Activated CD4-positive, alpha-beta memory T cell treated with anti-CD3 and anti-CD28 coated beads for 36 hours (primary cell): ENCODE measurements around the gene TOMM7. TPM values are rescaled to one million over a fixed set of nuclear protein-coding genes. Genes with fewer than 3 reads are reported as not detected.
"Not testable (repeated sequence)": the region's sequence is repeated elsewhere in the genome, so short reads cannot be mapped to it uniquely, and the experiment has no call there.

Source experiments
- CTCF ChIA-PET: fragments of 350-600 bp; sonication (Branson Sonifier 250); formaldehyde crosslinking; loops from one replicate; lab custom pipeline; 2021; ENCODE audit warnings: antibody characterized with exemption, inconsistent platforms; lab: Charles Lee
- POLR2A ChIA-PET: fragments of 350-600 bp; sonication (Branson Sonifier 250); formaldehyde crosslinking; loops from one replicate; lab custom pipeline; 2021; ENCODE audit warnings: antibody characterized with exemption; lab: Charles Lee
- DNase-seq: peaks from one replicate; pipeline ENCODE4 v3.0.0-alpha.2; 2020
- H3K27ac Mint-ChIP-seq: one replicate; pipeline ENCODE4 v1.8.0; 2021; ENCODE audit warnings: mixed read lengths
- H3K27me3 Mint-ChIP-seq: one replicate; pipeline ENCODE4 v1.8.0; 2021; ENCODE audit warnings: mixed read lengths
- H3K36me3 Mint-ChIP-seq: one replicate; pipeline ENCODE4 v1.8.0; 2021; ENCODE audit warnings: mixed read lengths
- H3K4me1 Mint-ChIP-seq: one replicate; pipeline ENCODE4 v1.8.0; 2021; ENCODE audit warnings: low read depth, mixed read lengths
- H3K4me3 Mint-ChIP-seq: one replicate; pipeline ENCODE4 v1.8.0; 2021; ENCODE audit warnings: mild to moderate bottlenecking, mixed read lengths
- H3K9me3 Mint-ChIP-seq: one replicate; pipeline ENCODE4 v1.8.0; 2021; ENCODE audit warnings: mixed read lengths
- intact Hi-C: fragments of 100-400 bp; cut with micrococcal nuclease; formaldehyde crosslinking; loops from one replicate; pipeline ENCODE4 v1.15.1; 2023
- total RNA-seq, 2 experiments: library from RNA; stranded (reverse); gene quantifications; one replicate each; pipeline ENCODE4 v1.2.3, GENCODE V29; 2021

Gene TOMM7
- total RNA-seq, 2 experiments from 2014 or later = 277 to 279 TPM

DNA sequence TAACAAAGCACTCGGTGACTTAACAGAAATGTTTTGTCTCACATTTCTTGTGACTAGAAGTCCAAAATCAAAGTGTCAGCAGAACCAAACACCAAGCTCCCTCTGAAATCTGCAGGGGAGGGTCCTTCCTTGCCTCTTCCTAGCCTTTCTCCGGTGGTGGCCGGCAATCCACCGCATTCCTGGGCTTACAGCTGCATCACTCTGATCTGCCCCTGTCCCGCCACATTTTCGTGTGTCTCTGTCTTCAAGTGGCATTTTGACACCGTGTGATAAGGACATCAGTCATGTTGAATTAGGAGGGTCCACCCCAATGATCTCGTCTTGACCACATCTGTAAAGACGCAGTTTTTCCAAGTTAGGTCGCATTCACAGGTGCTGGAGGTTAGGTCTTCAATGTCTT lies 30.5 kb upstream of the TOMM7 start:
- Mint-ChIP-seq H3K27ac (peak overlapping the region; percentile 91), H3K27me3 (peaks cover 2% of the 10 kb centered on the region), H3K9me3 (no peaks in the 10 kb centered on the region), H3K4me3 (peak overlapping the region; percentile 85), H3K36me3 (peaks cover 25% of the 10 kb centered on the region), H3K4me1 (peaks cover 22% of the 10 kb centered on the region)
- POLR2A ChIA-PET = no interaction called here
- intact Hi-C loops = loop anchor here (5.0 to 10.0 kb wide), 2 partner anchors 254 to 332 kb away; partner anchors contain the start of genes KLHL7 and NUP42
- CTCF ChIA-PET = interaction anchor here (0.6 to 4.7 kb wide), 4 partner anchors 30 to 201 kb away, joined by 3 to 29 read pairs (median 6); partner anchors contain the start of gene TOMM7
- no peak for DNase-seq

DNA sequence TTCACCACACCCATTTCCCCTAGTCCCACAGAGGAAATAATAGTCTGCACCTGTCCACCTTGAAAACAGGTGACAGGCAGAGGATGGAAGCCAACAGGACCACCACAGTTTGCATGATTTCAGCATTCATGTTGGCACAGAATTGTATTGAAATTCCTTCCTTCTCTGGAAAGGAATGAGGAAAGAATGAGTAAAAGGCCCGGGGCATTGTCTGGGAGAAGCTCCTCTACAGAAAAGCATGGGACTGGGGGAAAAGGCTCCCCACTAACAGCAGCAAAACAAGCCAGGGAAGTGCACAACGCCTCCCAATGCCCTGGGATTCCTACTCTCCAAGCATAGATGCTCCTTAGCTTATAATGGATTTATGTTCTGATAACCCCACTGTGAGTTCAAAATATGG lies 28.5 kb upstream of the TOMM7 start:
- DNase-seq = no peak
- no peaks in the 10 kb centered on the region for H3K9me3 Mint-ChIP-seq
- H3K36me3 Mint-ChIP-seq = peaks cover 14% of the 10 kb centered on the region
- ChIA-PET POLR2A (no interaction called here), CTCF (interaction anchor here (4.7 kb wide), 1 partner anchor 203 kb away, joined by 29 read pairs; no protein-coding TSS in a partner anchor)
- H3K27me3 Mint-ChIP-seq = peaks cover 2% of the 10 kb centered on the region
- intact Hi-C loops = loop anchor here (5.0 to 10.0 kb wide), 2 partner anchors 256 to 334 kb away; partner anchors contain the start of genes KLHL7 and NUP42
- no peak overlapping the region for H3K4me3 Mint-ChIP-seq
- no peak overlapping the region for H3K27ac Mint-ChIP-seq
- peaks cover 12% of the 10 kb centered on the region for H3K4me1 Mint-ChIP-seq

DNA sequence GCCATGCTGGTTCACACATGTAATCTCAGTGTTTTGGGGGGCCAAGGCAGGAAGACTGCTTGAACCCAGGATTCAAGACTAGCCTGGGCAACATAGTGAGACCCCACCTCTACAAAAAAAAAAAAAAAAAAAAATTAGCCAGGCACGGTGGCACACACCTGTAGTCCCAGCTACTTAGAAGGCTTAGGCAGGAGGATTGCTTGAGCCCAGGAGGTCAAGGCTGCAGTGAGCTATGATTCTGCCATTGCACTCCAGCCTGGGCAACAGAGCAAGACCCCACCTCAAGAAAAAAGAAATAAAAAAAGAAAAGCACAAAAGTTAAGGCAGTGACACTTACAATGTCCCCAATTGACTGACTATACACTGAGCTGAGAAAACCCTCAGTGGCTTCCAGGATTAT lies 27.7 kb upstream of the TOMM7 start:
- H3K4me1 Mint-ChIP-seq, H3K27ac Mint-ChIP-seq, H3K27me3 Mint-ChIP-seq, H3K36me3 Mint-ChIP-seq, H3K4me3 Mint-ChIP-seq, DNase-seq, H3K9me3 Mint-ChIP-seq: not testable (repeated sequence)
- ChIA-PET CTCF (interaction anchor here (4.7 kb wide), 1 partner anchor 204 kb away, joined by 29 read pairs; no protein-coding TSS in a partner anchor), POLR2A (interaction anchor here (0.7 kb wide), 1 partner anchor 45 kb away, joined by 3 read pairs; no protein-coding TSS in a partner anchor)
- intact Hi-C loops = loop anchor here (5.0 to 10.0 kb wide), 2 partner anchors 257 to 334 kb away; partner anchors contain the start of genes KLHL7 and NUP42

DNA sequence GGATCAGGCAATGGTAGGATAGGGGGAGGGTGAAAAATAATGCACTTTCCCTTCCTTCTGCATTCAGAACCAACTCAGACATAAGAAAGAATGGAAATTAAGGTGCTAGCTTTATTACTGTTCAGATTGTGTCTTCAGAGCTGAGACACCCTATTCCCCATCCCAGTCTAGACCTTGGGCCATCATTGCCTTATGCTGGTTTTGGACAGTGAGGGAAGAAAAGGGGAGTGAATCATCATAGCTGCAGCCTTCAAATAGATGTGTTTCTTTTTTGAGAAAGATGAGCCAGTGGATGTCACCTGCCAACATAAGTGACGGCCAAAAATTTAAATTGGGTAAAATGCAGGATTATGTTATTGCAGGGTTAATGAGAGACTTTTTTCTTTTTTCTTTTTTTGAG lies 27.0 kb upstream of the TOMM7 start:
- Mint-ChIP-seq H3K36me3 (peaks cover 2% of the 10 kb centered on the region), H3K4me3 (no peak overlapping the region), H3K27me3 (peaks cover 2% of the 10 kb centered on the region), H3K4me1 (peaks cover 10% of the 10 kb centered on the region), H3K27ac (no peak overlapping the region), H3K9me3 (no peaks in the 10 kb centered on the region)
- DNase-seq = no peak
- intact Hi-C loops = loop anchor here (5.0 to 10.0 kb wide), 2 partner anchors 258 to 335 kb away; partner anchors contain the start of genes KLHL7 and NUP42
- POLR2A ChIA-PET = no interaction called here
- CTCF ChIA-PET = interaction anchor here (4.7 kb wide), 1 partner anchor 205 kb away, joined by 29 read pairs; no protein-coding TSS in a partner anchor

DNA sequence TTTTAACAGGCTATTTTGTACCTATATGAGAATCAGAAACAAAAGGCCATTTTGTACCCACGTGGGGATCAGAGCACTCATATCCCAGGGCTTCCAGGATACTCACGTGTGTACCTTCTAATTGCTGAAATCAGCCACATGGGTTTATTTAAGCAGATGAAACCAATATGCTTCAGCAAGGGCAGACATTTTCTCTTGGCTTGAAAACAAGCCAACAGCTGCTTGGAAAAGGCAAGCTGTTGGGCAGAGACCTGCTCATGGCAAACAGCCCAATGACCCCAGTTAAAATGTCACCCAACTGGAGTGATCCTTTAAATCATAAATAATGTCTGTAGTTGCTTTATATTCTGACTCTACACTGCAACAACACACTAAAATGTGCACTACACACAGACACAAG lies 26.5 kb upstream of the TOMM7 start:
- DNase-seq = no peak
- H3K27ac Mint-ChIP-seq = no peak overlapping the region
- CTCF ChIA-PET = interaction anchor here (4.7 kb wide), 1 partner anchor 205 kb away, joined by 29 read pairs; no protein-coding TSS in a partner anchor
- POLR2A ChIA-PET = no interaction called here
- peaks cover 2% of the 10 kb centered on the region for H3K27me3 Mint-ChIP-seq
- no peaks in the 10 kb centered on the region for H3K36me3 Mint-ChIP-seq
- no peak overlapping the region for H3K4me3 Mint-ChIP-seq
- intact Hi-C loops = no loop called here
- H3K9me3 Mint-ChIP-seq = no peaks in the 10 kb centered on the region
- H3K4me1 Mint-ChIP-seq = peaks cover 10% of the 10 kb centered on the region

- POLR2A ChIA-PET = no interaction called here
- Mint-ChIP-seq H3K4me3 (no peak overlapping the region), H3K36me3 (no peaks in the 10 kb centered on the region), H3K27ac (no peak overlapping the region), H3K27me3 (peaks cover 2% of the 10 kb centered on the region), H3K4me1 (peaks cover 2% of the 10 kb centered on the region), H3K9me3 (no peaks in the 10 kb centered on the region)
- CTCF ChIA-PET = no interaction called here
- no peak for DNase-seq
- intact Hi-C loops = no loop called here
These were observed 24.3 kb upstream of the TOMM7 start for GRCh38 chr7:22846961-22847360.

DNA sequence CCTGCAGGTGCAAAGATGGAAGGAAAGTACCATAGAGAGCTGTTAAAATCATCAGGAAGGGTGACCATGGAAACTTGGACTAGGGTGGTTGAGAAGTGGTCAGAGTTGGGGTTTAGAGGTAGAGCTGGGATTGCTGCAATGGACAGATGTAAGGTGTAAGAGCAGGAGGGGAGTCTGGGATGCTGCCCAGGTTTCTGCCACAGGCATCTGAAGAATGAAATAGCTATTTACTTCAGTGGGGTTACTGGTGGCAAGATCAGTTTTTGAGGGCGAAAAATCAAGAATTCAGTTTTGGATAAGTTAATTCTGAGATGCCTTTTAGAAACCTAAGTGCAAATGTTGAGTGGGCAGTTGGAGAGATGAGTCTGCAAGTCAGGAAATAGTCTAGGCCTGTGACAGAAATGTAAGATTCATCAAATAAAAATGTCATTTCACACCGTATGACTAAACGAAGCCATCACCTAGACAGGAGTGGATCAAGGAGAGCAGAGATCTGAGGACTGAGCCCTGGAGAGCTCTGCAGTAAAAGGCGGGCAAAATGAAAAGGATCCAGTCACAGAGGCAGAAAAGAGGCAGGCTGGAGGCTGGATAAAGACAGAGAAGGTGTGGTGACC lies 22.7 kb upstream of the TOMM7 start:
- Mint-ChIP-seq H3K4me1 (peaks cover 2% of the 10 kb centered on the region), H3K36me3 (no peaks in the 10 kb centered on the region), H3K27me3 (peaks cover 2% of the 10 kb centered on the region), H3K9me3 (no peaks in the 10 kb centered on the region), H3K4me3 (no peak overlapping the region), H3K27ac (no peak overlapping the region)
- no peak for DNase-seq
- ChIA-PET POLR2A (no interaction called here), CTCF (interaction anchor here (1.5 kb wide), 1 partner anchor 15 kb away, joined by 3 read pairs; no protein-coding TSS in a partner anchor)
- intact Hi-C loops = no loop called here

DNA sequence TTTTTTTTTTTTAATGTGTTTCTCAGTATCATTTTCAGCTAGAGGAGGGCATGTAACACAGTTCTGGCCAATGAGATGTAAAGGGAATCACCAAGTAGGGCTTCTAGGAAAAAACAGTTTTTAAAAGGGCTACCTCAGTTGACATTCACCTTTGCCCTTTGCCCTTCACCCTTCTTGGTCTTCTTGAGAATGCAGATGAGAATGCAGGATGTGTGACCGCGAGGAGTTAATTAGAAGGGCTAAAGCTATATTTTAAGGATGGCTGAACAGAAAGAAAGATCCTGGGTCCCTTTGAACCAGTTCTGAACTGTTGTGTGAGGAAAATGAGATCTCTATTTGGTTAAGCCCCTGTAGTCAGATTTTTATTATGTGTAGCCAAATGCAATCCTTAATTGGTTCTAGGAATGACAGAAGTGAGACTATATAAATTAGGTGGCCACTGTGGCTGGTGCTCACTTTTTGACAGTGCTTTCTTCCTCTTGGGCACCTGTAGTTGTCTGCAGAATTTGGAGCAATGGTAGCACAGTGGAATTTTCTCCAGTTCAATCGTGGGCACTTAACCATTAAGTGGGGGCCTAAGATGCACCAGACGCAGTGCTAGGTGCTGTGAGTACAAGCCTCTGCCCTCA lies 21.1 kb upstream of the TOMM7 start:
- no peak overlapping the region for H3K27ac Mint-ChIP-seq
- no peaks in the 10 kb centered on the region for H3K9me3 Mint-ChIP-seq
- no peaks in the 10 kb centered on the region for H3K36me3 Mint-ChIP-seq
- DNase-seq = no peak
- POLR2A ChIA-PET = interaction anchor here (1.1 kb wide), 1 partner anchor 13 kb away, joined by 3 read pairs; no protein-coding TSS in a partner anchor
- peaks cover 2% of the 10 kb centered on the region for H3K4me1 Mint-ChIP-seq
- intact Hi-C loops = no loop called here
- CTCF ChIA-PET = no interaction called here
- H3K4me3 Mint-ChIP-seq = no peak overlapping the region
- H3K27me3 Mint-ChIP-seq = no peaks in the 10 kb centered on the region

- no peaks in the 10 kb centered on the region for H3K9me3 Mint-ChIP-seq
- no peak for DNase-seq
- H3K27ac Mint-ChIP-seq = no peak overlapping the region
- no peak overlapping the region for H3K4me3 Mint-ChIP-seq
- H3K36me3 Mint-ChIP-seq = no peaks in the 10 kb centered on the region
- intact Hi-C loops = no loop called here
- ChIA-PET CTCF (no interaction called here), POLR2A (no interaction called here)
- peaks cover 3% of the 10 kb centered on the region for H3K27me3 Mint-ChIP-seq
- H3K4me1 Mint-ChIP-seq = peaks cover 2% of the 10 kb centered on the region
These were observed 20.3 kb upstream of the TOMM7 start for GRCh38 chr7:22842973-22843372.

DNA sequence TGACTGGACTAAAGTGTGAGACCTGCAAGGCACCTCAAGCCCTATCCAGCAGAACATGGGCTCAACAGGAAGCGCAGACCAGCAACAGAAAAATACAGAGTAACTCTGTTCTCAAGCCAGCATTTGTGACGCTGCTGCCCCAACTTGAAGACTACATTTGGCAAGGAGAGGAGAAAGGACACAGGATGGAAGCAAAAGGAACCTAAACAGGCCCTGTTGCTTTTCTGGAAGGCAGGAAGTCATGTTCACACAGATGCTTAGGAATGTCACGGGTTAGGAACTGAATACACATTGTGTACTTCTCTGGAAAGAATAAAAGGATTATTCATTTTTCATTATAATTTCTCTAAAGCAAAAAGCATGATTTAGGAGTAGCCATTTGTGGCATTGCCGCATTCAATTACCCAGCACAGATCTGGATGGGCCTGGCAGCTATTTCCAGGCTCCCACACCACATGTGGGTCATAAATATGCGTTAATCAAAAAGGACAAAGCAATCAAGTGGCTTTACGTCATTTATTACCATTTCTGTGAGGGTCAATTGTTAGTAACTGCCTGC lies 19.8 kb upstream of the TOMM7 start:
- no peak overlapping the region for H3K4me3 Mint-ChIP-seq
- H3K4me1 Mint-ChIP-seq = peaks cover 2% of the 10 kb centered on the region
- H3K9me3 Mint-ChIP-seq = no peaks in the 10 kb centered on the region
- DNase-seq = no peak
- ChIA-PET CTCF (no interaction called here), POLR2A (no interaction called here)
- no peaks in the 10 kb centered on the region for H3K36me3 Mint-ChIP-seq
- H3K27me3 Mint-ChIP-seq = peaks cover 4% of the 10 kb centered on the region
- intact Hi-C loops = no loop called here
- no peak overlapping the region for H3K27ac Mint-ChIP-seq

- no peak for DNase-seq
- intact Hi-C loops = no loop called here
- Mint-ChIP-seq H3K36me3 (no peaks in the 10 kb centered on the region), H3K27me3 (peaks cover 4% of the 10 kb centered on the region), H3K4me1 (peaks cover 2% of the 10 kb centered on the region), H3K4me3 (no peak overlapping the region), H3K27ac (no peak overlapping the region), H3K9me3 (no peaks in the 10 kb centered on the region)
- ChIA-PET CTCF (no interaction called here), POLR2A (no interaction called here)
These were observed 19.3 kb upstream of the TOMM7 start for GRCh38 chr7:22841954-22842353.

GRCh38 chr7:22837308-22837707 lies 14.7 kb upstream of the TOMM7 start:
- no peak overlapping the region for H3K4me3 Mint-ChIP-seq
- H3K27ac Mint-ChIP-seq = no peak overlapping the region
- ChIA-PET POLR2A (no interaction called here), CTCF (no interaction called here)
- H3K27me3 Mint-ChIP-seq = peaks cover 4% of the 10 kb centered on the region
- intact Hi-C loops = no loop called here
- H3K9me3 Mint-ChIP-seq = no peaks in the 10 kb centered on the region
- no peaks in the 10 kb centered on the region for H3K36me3 Mint-ChIP-seq
- no peaks in the 10 kb centered on the region for H3K4me1 Mint-ChIP-seq
- DNase-seq = no peak
